HEK293 (cell line): ENCODE results near the gene PAX7.

ENCODE experiments used
- CTCF ChIA-PET: fragments of 350-600 bp; formaldehyde crosslinking; extraction: SDS; loops from one replicate; lab custom pipeline; 2021; ENCODE audit warnings: antibody characterized with exemption; lab: Yijun Ruan, JAX
- POLR2A ChIA-PET: fragments of 300-600 bp; formaldehyde crosslinking; extraction: SDS; loops from one replicate; lab custom pipeline; 2020; ENCODE audit warnings: antibody characterized with exemption, inconsistent platforms; lab: Yijun Ruan, JAX
- H3K27ac ChIP-seq: fragments of 200-500 bp; sonication (Bioruptor generic); 2 replicates; pipeline ENCODE4 v1.5.1; 2014; ENCODE audit warnings: low read depth, low read length, control low read depth, inconsistent platforms; ENCODE audit errors: extremely low read depth
- H3K36me3 ChIP-seq, 2 experiments: fragments of 200-500 bp in 1 of 2; sonication (Bioruptor generic) in 1 of 2; 1 replicate in 1 of 2; 2 replicates in 1 of 2; pipeline ENCODE4 v1.5.1; 2014 to 2017; ENCODE audit warnings: inconsistent platforms in 2 of 2, low read length in 2 of 2; ENCODE audit not compliant: control insufficient read depth in 2 of 2, insufficient read depth in 1 of 2
- H3K4me1 ChIP-seq: fragments of 200-500 bp; sonication (Bioruptor generic); 2 replicates; pipeline ENCODE4 v1.5.1; 2014; ENCODE audit warnings: mild to moderate bottlenecking, low read length, inconsistent platforms; ENCODE audit not compliant: control insufficient read depth, insufficient read depth
- H3K4me3 ChIP-seq: 2 replicates; pipeline ENCODE4 v1.5.1; 2011; ENCODE audit warnings: low read depth, mild to moderate bottlenecking, control low read depth, low read length, moderate library complexity
- H3K9me3 ChIP-seq: fragments of 200-500 bp; sonication (Bioruptor generic); 2 replicates; pipeline ENCODE4 v1.5.1; 2014; ENCODE audit warnings: low read depth, low read length, inconsistent platforms; ENCODE audit not compliant: control insufficient read depth, insufficient read depth
- ELK4 ChIP-seq: IDR thresholded peaks from 2 replicates; pipeline ENCODE4 v1.6.1; 2011; ENCODE audit warnings: mild to moderate bottlenecking, low read depth, low read length, borderline replicate concordance
- HIC1 ChIP-seq: fragments of 450-650 bp; formaldehyde crosslinking; IDR thresholded peaks from 2 replicates; pipeline ENCODE4 v1.5.1; 2016; ENCODE audit warnings: missing biosample characterization, missing genetic modification characterization
- SCRT1 ChIP-seq: fragments of 450-650 bp; formaldehyde crosslinking; IDR thresholded peaks from 2 replicates; pipeline ENCODE4 v1.5.1; 2016; ENCODE audit warnings: missing biosample characterization, missing genetic modification characterization, borderline replicate concordance
- SP2 ChIP-seq: fragments of 450-650 bp; formaldehyde crosslinking; IDR thresholded peaks from 2 replicates; pipeline ENCODE4 v1.5.1; 2016; ENCODE audit warnings: missing biosample characterization, missing genetic modification characterization
- ZBTB8A ChIP-seq: fragments of 450-650 bp; formaldehyde crosslinking; IDR thresholded peaks from 2 replicates; pipeline ENCODE4 v1.5.1; 2016; ENCODE audit warnings: missing biosample characterization, missing genetic modification characterization
- ZNF112 ChIP-seq: fragments of 450-650 bp; formaldehyde crosslinking; IDR thresholded peaks from 2 replicates; pipeline ENCODE4 v1.5.0; 2017; ENCODE audit warnings: missing biosample characterization, missing genetic modification characterization
- ZNF132 ChIP-seq: fragments of 450-650 bp; formaldehyde crosslinking; IDR thresholded peaks from 2 replicates; pipeline ENCODE4 v1.5.1; 2017; ENCODE audit warnings: missing biosample characterization, missing genetic modification characterization, borderline replicate concordance
- ZNF133 ChIP-seq: fragments of 450-650 bp; formaldehyde crosslinking; IDR thresholded peaks from 2 replicates; pipeline ENCODE4 v1.5.1; 2016; ENCODE audit warnings: missing biosample characterization, missing genetic modification characterization
- ZNF324 ChIP-seq: fragments of 450-650 bp; formaldehyde crosslinking; IDR thresholded peaks from 2 replicates; pipeline ENCODE4 v1.5.1; 2016; ENCODE audit warnings: missing biosample characterization, missing genetic modification characterization
- ZNF426 ChIP-seq: fragments of 450-650 bp; formaldehyde crosslinking; IDR thresholded peaks from 2 replicates; pipeline ENCODE4 v1.5.1; 2017; ENCODE audit warnings: missing biosample characterization, missing genetic modification characterization, mild to moderate bottlenecking, inconsistent platforms, moderate library complexity
- ZNF473 ChIP-seq: fragments of 450-650 bp; formaldehyde crosslinking; IDR thresholded peaks from 2 replicates; pipeline ENCODE4 v1.5.1; 2017; ENCODE audit warnings: missing biosample characterization, missing genetic modification characterization
- ZNF521 ChIP-seq: fragments of 450-650 bp; formaldehyde crosslinking; IDR thresholded peaks from 2 replicates; pipeline ENCODE4 v1.5.1; 2017; ENCODE audit warnings: missing biosample characterization, mild to moderate bottlenecking, missing genetic modification characterization
- ZNF654 ChIP-seq: fragments of 450-650 bp; formaldehyde crosslinking; IDR thresholded peaks from 2 replicates; pipeline ENCODE4 v1.5.1; 2016; ENCODE audit warnings: low read depth, missing biosample characterization, missing genetic modification characterization
- ZNF747 ChIP-seq: fragments of 450-650 bp; formaldehyde crosslinking; IDR thresholded peaks from 2 replicates; pipeline ENCODE4 v1.5.1; 2016; ENCODE audit warnings: missing biosample characterization, missing genetic modification characterization
- ZNF768 ChIP-seq: fragments of 450-650 bp; formaldehyde crosslinking; IDR thresholded peaks from 2 replicates; pipeline ENCODE4 v1.5.1; 2018; ENCODE audit warnings: missing biosample characterization, mild to moderate bottlenecking, missing genetic modification characterization
- ZSCAN16 ChIP-seq: fragments of 450-650 bp; formaldehyde crosslinking; IDR thresholded peaks from 2 replicates; pipeline ENCODE4 v1.5.1; 2016; ENCODE audit warnings: missing biosample characterization, missing genetic modification characterization
- ZXDB ChIP-seq: fragments of 450-650 bp; formaldehyde crosslinking; IDR thresholded peaks from 2 replicates; pipeline ENCODE4 v1.5.1; 2016; ENCODE audit warnings: missing biosample characterization, missing genetic modification characterization
- TF ChIP-seq, protein P1 (sequence below): fragments of 450-650 bp; formaldehyde crosslinking; IDR thresholded peaks from 2 replicates; pipeline ENCODE4 v1.5.1; 2016; ENCODE audit warnings: missing biosample characterization, missing genetic modification characterization
- TF ChIP-seq, protein P2 (sequence below): fragments of 450-650 bp; formaldehyde crosslinking; IDR thresholded peaks from 2 replicates; pipeline ENCODE4 v1.5.1; 2016; ENCODE audit warnings: missing biosample characterization, missing genetic modification characterization, borderline replicate concordance
- TF ChIP-seq, protein P3 (sequence below): fragments of 450-650 bp; formaldehyde crosslinking; IDR thresholded peaks from 2 replicates; pipeline ENCODE4; 2016; ENCODE audit warnings: missing biosample characterization, missing genetic modification characterization
- TF ChIP-seq, protein P4 (sequence below): fragments of 450-650 bp; IDR thresholded peaks from 2 replicates; pipeline ENCODE4 v1.5.1; 2018; ENCODE audit warnings: missing biosample characterization, missing genetic modification characterization

PAX7 gene

DNA sequence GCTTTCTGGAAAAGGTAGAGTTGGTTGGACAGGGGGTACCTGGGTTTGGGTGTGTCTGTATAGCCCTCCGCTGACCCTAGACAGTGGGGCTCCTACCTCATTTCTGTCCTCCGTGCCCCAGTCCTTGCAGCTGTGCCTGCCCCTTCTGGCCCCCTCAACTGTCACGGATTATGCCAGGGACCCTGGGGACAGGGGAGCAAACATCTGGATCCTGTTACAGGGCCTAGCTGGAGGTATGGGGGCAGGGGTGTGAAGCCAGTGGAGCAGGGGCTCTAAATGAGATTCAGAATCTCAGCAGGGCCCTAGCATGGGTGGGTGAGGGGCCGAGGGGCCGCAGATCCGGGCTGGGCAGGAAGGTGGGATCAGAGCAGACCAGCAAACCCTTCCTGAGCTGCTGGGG, 147.8 kb downstream of the PAX7 start (continued):
- TF ChIP-seq ELK4 (no peak), ZNF473 (no peak), ZNF747 (tag by site-specific recombination) (no peak), SCRT1 (tag by site-specific recombination) (no peak), SP2 (tag by site-specific recombination) (no peak)
- TF ChIP-seq, protein P1, sequence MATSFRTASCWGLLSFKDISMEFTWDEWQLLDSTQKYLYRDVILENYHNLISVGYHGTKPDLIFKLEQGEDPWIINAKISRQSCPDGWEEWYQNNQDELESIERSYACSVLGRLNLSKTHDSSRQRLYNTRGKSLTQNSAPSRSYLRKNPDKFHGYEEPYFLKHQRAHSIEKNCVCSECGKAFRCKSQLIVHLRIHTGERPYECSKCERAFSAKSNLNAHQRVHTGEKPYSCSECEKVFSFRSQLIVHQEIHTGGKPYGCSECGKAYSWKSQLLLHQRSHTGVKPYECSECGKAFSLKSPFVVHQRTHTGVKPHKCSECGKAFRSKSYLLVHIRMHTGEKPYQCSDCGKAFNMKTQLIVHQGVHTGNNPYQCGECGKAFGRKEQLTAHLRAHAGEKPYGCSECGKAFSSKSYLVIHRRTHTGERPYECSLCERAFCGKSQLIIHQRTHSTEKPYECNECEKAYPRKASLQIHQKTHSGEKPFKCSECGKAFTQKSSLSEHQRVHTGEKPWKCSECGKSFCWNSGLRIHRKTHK (tag by site-specific recombination) = no peak
- TF ChIP-seq, protein P2, sequence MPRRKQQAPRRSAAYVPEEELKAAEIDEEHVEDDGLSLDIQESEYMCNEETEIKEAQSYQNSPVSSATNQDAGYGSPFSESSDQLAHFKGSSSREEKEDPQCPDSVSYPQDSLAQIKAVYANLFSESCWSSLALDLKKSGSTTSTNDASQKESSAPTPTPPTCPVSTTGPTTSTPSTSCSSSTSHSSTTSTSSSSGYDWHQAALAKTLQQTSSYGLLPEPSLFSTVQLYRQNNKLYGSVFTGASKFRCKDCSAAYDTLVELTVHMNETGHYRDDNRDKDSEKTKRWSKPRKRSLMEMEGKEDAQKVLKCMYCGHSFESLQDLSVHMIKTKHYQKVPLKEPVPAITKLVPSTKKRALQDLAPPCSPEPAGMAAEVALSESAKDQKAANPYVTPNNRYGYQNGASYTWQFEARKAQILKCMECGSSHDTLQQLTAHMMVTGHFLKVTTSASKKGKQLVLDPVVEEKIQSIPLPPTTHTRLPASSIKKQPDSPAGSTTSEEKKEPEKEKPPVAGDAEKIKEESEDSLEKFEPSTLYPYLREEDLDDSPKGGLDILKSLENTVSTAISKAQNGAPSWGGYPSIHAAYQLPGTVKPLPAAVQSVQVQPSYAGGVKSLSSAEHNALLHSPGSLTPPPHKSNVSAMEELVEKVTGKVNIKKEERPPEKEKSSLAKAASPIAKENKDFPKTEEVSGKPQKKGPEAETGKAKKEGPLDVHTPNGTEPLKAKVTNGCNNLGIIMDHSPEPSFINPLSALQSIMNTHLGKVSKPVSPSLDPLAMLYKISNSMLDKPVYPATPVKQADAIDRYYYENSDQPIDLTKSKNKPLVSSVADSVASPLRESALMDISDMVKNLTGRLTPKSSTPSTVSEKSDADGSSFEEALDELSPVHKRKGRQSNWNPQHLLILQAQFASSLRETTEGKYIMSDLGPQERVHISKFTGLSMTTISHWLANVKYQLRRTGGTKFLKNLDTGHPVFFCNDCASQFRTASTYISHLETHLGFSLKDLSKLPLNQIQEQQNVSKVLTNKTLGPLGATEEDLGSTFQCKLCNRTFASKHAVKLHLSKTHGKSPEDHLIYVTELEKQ (tag by site-specific recombination) = no peak
- TF ChIP-seq, all 188 proteins: peak for 0

GRCh38 chr1:18781031-18781430, 150.4 kb downstream of the PAX7 start:
- no peak overlapping the region for H3K27ac ChIP-seq
- TF ChIP-seq ZNF324 (no peak), ZNF768 (tag by site-specific recombination) (0 out of 2 replicates have a peak, but pooled peaks have one; percentile 44)
- H3K36me3 ChIP-seq = no peaks in the 10 kb centered on the region
- CTCF ChIA-PET = no interaction called here
- POLR2A ChIA-PET = no interaction called here
- no peaks in the 10 kb centered on the region for H3K4me1 ChIP-seq
- H3K4me3 ChIP-seq = no peak overlapping the region
- H3K9me3 ChIP-seq = no peaks in the 10 kb centered on the region

DNA sequence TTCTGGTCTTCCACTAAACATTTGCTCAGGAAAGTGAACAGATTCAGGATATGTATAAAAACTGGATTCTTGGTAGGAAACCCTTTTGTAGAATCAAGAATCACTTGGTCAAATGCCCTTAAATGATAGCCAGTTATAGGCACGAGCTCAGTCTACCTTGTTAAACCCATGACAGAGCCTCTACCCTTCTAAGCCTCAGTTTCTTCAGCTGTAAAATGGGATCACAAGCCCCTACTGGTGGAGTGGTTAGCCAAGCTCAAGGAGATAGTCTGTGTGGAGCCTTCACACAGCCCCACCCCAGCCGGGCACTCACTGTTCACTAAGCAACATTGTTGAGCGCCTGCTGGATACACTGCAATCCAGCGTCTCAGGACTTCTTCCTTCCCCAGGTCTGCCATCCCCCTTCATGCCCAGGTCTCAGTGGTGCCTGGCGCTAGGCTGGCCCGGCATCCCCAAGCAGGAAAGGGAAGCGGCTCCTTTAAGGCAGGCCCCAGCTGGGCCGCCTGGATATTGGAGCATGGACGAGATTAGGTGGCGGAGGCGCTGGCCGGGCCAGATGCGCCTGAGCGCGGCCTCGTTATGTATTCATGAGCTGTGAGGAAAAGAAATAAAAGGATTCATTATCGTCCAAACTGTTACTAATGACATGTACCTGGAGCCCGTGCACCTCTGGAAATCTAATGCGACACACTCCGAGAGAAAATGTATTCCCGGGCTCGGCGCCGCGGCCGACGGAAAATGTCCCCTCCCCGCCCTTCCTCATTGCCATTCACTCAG, 153.2 kb downstream of the PAX7 start:
- Histone ChIP-seq H3K4me3 (no peak overlapping the region), H3K36me3 (no peaks in the 10 kb centered on the region), H3K27ac (no peak overlapping the region), H3K4me1 (no peaks in the 10 kb centered on the region), H3K9me3 (no peaks in the 10 kb centered on the region)
- TF ChIP-seq, protein P3, sequence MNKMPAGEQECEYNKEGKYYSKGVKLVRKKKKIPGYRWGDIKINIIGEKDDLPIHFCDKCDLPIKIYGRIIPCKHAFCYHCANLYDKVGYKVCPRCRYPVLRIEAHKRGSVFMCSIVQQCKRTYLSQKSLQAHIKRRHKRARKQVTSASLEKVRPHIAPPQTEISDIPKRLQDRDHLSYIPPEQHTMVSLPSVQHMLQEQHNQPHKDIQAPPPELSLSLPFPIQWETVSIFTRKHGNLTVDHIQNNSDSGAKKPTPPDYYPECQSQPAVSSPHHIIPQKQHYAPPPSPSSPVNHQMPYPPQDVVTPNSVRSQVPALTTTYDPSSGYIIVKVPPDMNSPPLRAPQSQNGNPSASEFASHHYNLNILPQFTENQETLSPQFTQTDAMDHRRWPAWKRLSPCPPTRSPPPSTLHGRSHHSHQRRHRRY = no peak
- TF ChIP-seq, protein P4, sequence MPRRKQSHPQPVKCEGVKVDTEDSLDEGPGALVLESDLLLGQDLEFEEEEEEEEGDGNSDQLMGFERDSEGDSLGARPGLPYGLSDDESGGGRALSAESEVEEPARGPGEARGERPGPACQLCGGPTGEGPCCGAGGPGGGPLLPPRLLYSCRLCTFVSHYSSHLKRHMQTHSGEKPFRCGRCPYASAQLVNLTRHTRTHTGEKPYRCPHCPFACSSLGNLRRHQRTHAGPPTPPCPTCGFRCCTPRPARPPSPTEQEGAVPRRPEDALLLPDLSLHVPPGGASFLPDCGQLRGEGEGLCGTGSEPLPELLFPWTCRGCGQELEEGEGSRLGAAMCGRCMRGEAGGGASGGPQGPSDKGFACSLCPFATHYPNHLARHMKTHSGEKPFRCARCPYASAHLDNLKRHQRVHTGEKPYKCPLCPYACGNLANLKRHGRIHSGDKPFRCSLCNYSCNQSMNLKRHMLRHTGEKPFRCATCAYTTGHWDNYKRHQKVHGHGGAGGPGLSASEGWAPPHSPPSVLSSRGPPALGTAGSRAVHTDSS (tag by site-specific recombination) = no peak
- no peak for TF ChIP-seq ZNF654
- no peak for TF ChIP-seq ZNF132
- no peak for TF ChIP-seq ZBTB8A (tag by site-specific recombination)
- TF ChIP-seq ZNF521 = no peak
- no peak for TF ChIP-seq ZNF112 (tag by site-specific recombination)
- TF ChIP-seq ZXDB = no peak
- TF ChIP-seq ZSCAN16 (tag by site-specific recombination) = no peak
- no peak for TF ChIP-seq ZNF426 (tag by site-specific recombination)
- TF ChIP-seq ZNF133 = no peak
- no peak for TF ChIP-seq HIC1 (tag by site-specific recombination)
- CTCF ChIA-PET = no interaction called here
- POLR2A ChIA-PET = no interaction called here
